ENCODE measurements around the gene GNAI1. TPM values are rescaled to one million over a fixed set of nuclear protein-coding genes. Genes with fewer than 3 reads are reported as not detected.
"Not testable (repeated sequence)": the region's sequence is repeated elsewhere in the genome, so short reads cannot be mapped to it uniquely, and the experiment has no call there.

Gene GNAI1
- total and polyA plus RNA-seq, 2 donors (not counting 1 experiment from before 2014, with no cell fraction given) = not detected

DNA sequence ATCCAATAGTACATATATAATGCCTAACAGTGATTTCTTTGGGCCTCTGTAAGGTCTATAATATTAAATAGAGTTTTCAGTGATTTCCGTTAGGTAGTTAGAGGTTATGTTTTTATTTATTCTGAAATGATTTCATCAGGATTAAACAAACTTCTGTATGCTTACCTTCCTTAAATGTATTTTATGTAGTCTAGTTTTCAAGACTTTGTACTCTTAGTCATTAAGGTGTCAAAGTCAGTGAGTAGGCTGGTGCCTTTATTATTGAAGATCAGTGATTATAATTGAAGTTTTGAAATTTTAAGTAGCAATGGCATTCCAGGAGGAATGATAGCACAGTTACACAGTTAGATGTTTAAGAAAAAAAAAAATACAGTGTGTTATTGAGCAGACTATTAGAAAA is 20.7 kb downstream of the GNAI1 start:
- no peaks in the 10 kb centered on the region for H4K20me1 ChIP-seq (ENCODE audit: control insufficient read depth, insufficient read depth, low read length, poor library complexity, severe bottlenecking)
- no peak overlapping the region for H3K27ac Mint-ChIP-seq
- H3K4me1 Mint-ChIP-seq = no peaks in the 10 kb centered on the region
- no peaks in the 10 kb centered on the region for H3K4me1 ChIP-seq (ENCODE audit: control insufficient read depth in 2 of 2, insufficient read depth in 2 of 2, low read length in 2 of 2)
- DNase-seq = no peak
- H2AFZ ChIP-seq (ENCODE audit: insufficient read depth, low read depth, low read length, poor library complexity, severe bottlenecking) = no peak overlapping the region
- H3K4me2 ChIP-seq (replicated peaks; ENCODE audit: low read depth, low read length, poor library complexity, severe bottlenecking) = no peak overlapping the region
- no peaks in the 10 kb centered on the region for H3K36me3 ChIP-seq (replicated peaks in 1 of 2; ENCODE audit: control extremely low read depth in 1 of 2, control insufficient read depth in 1 of 2, extremely low read depth in 1 of 2, insufficient read depth in 2 of 2, low read length in 1 of 2)
- no peak overlapping the region for H3K4me3 Mint-ChIP-seq
- H3K4me3 ChIP-seq (ENCODE audit: control extremely low read depth in 1 of 5, extremely low read depth in 1 of 5, insufficient read depth in 1 of 5, low read depth in 2 of 5, low read length in 4 of 5) = no peak overlapping the region
- CTCF ChIA-PET = no interaction called here
- POLR2A ChIA-PET = no interaction called here
- no peak overlapping the region for H3K9ac ChIP-seq (ENCODE audit: low read length)
- H3K27me3 ChIP-seq (replicated peaks in 1 of 4; ENCODE audit: control extremely low read depth in 1 of 4, control insufficient read depth in 3 of 4, insufficient read depth in 4 of 4, low read length in 3 of 4) = no peaks in the 10 kb centered on the region
- no peaks in the 10 kb centered on the region for H3K9me3 ChIP-seq (ENCODE audit: control extremely low read depth in 1 of 3, control insufficient read depth in 2 of 3, insufficient read depth in 1 of 3, low read length in 2 of 3)
- no peaks in the 10 kb centered on the region for H3K9me3 Mint-ChIP-seq (ENCODE audit: insufficient read depth)
- intact Hi-C loops (cut with micrococcal nuclease) = no loop called here
- no CpG with 5 or more reads among the region's 1 CpG for WGBS (ENCODE audit: insufficient coverage)
- no peak for ATAC-seq (ENCODE audit: low read depth)
- no peaks in the 10 kb centered on the region for H3K79me2 ChIP-seq (ENCODE audit: control insufficient read depth, insufficient read depth, low read length)
- no peaks in the 10 kb centered on the region for H3K27me3 Mint-ChIP-seq
- TF ChIP-seq EZH2 (IDR thresholded peaks at IDR 0.05; ENCODE audit: borderline replicate concordance, insufficient read depth, low read depth, low read length, poor library complexity, severe bottlenecking) = no peak
- TF ChIP-seq, protein P1, sequence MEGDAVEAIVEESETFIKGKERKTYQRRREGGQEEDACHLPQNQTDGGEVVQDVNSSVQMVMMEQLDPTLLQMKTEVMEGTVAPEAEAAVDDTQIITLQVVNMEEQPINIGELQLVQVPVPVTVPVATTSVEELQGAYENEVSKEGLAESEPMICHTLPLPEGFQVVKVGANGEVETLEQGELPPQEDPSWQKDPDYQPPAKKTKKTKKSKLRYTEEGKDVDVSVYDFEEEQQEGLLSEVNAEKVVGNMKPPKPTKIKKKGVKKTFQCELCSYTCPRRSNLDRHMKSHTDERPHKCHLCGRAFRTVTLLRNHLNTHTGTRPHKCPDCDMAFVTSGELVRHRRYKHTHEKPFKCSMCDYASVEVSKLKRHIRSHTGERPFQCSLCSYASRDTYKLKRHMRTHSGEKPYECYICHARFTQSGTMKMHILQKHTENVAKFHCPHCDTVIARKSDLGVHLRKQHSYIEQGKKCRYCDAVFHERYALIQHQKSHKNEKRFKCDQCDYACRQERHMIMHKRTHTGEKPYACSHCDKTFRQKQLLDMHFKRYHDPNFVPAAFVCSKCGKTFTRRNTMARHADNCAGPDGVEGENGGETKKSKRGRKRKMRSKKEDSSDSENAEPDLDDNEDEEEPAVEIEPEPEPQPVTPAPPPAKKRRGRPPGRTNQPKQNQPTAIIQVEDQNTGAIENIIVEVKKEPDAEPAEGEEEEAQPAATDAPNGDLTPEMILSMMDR (IDR thresholded peaks at IDR 0.05) = no peak
- H3K27ac ChIP-seq (ENCODE audit: low read length in 2 of 2) = no peak overlapping the region

GRCh38 chr7:80157770-80158169 is 23.1 kb downstream of the GNAI1 start:
- H4K20me1 ChIP-seq (ENCODE audit: control insufficient read depth, insufficient read depth, low read length, poor library complexity, severe bottlenecking); H2AFZ ChIP-seq (ENCODE audit: insufficient read depth, low read depth, low read length, poor library complexity, severe bottlenecking); H3K79me2 ChIP-seq (ENCODE audit: control insufficient read depth, insufficient read depth, low read length); H3K4me2 ChIP-seq (replicated peaks; ENCODE audit: low read depth, low read length, poor library complexity, severe bottlenecking); CTCF ChIA-PET; H3K9me3 ChIP-seq (ENCODE audit: control extremely low read depth in 1 of 3, control insufficient read depth in 2 of 3, insufficient read depth in 1 of 3, low read length in 2 of 3); H3K27me3 Mint-ChIP-seq; H3K27ac Mint-ChIP-seq; H3K27ac ChIP-seq (ENCODE audit: low read length in 2 of 2); intact Hi-C loops (cut with micrococcal nuclease); ATAC-seq (ENCODE audit: low read depth); POLR2A ChIA-PET; H3K4me3 ChIP-seq (ENCODE audit: control extremely low read depth in 1 of 5, extremely low read depth in 1 of 5, insufficient read depth in 1 of 5, low read depth in 2 of 5, low read length in 4 of 5); H3K4me1 Mint-ChIP-seq; H3K4me1 ChIP-seq (ENCODE audit: control insufficient read depth in 2 of 2, insufficient read depth in 2 of 2, low read length in 2 of 2); H3K36me3 ChIP-seq (replicated peaks in 1 of 2; ENCODE audit: control extremely low read depth in 1 of 2, control insufficient read depth in 1 of 2, extremely low read depth in 1 of 2, insufficient read depth in 2 of 2, low read length in 1 of 2); DNase-seq; H3K4me3 Mint-ChIP-seq; H3K9me3 Mint-ChIP-seq (ENCODE audit: insufficient read depth); H3K27me3 ChIP-seq (replicated peaks in 1 of 4; ENCODE audit: control extremely low read depth in 1 of 4, control insufficient read depth in 3 of 4, insufficient read depth in 4 of 4, low read length in 3 of 4); H3K9ac ChIP-seq (ENCODE audit: low read length): not testable (repeated sequence)
- WGBS (ENCODE audit: insufficient coverage) = no CpG with 5 or more reads among the region's 4 CpGs

Data from B cell (primary cell).